Rectal smooth muscle tissue (tissue), 1 donor: ENCODE results near the gene DUSP1.

Source experiments
- H3K27ac ChIP-seq: one replicate; pipeline ENCODE4 v1.7.0; 2013; ENCODE audit warnings: low read depth, low read length, inconsistent platforms
- H3K27me3 ChIP-seq: one replicate; pipeline ENCODE4 v1.7.0; 2013; ENCODE audit warnings: low read length; ENCODE audit not compliant: control insufficient read depth, insufficient read depth
- H3K36me3 ChIP-seq: one replicate; pipeline ENCODE4 v1.7.0; 2013; ENCODE audit warnings: low read length; ENCODE audit not compliant: control insufficient read depth, insufficient read depth
- H3K4me1 ChIP-seq: one replicate; pipeline ENCODE4 v1.7.0; 2013; ENCODE audit warnings: low read length; ENCODE audit not compliant: control insufficient read depth, insufficient read depth
- H3K4me3 ChIP-seq: one replicate; pipeline ENCODE4 v1.7.0; 2013; ENCODE audit warnings: low read length
- H3K9ac ChIP-seq: one replicate; pipeline ENCODE4 v1.7.0; 2013; ENCODE audit warnings: low read length

Gene DUSP1

GRCh38 chr5:172739375-172739774 is 31.6 kb downstream of the DUSP1 start:
- no peaks in the 10 kb centered on the region for H3K27me3 ChIP-seq
- H3K9ac ChIP-seq = no peak overlapping the region
- H3K4me3 ChIP-seq = no peak overlapping the region
- no peaks in the 10 kb centered on the region for H3K36me3 ChIP-seq
- H3K27ac ChIP-seq = no peak overlapping the region
- H3K4me1 ChIP-seq = peaks cover 28% of the 10 kb centered on the region

GRCh38 chr5:172736508-172737135 is 34.4 kb downstream of the DUSP1 start:
- Histone ChIP-seq H3K9ac (no peak overlapping the region), H3K36me3 (no peaks in the 10 kb centered on the region), H3K4me1 (peaks cover 41% of the 10 kb centered on the region), H3K27ac (peak overlapping the region; percentile 99), H3K4me3 (no peak overlapping the region), H3K27me3 (no peaks in the 10 kb centered on the region)

GRCh38 chr5:172735141-172735831 is 35.7 kb downstream of the DUSP1 start:
- peaks cover 32% of the 10 kb centered on the region for H3K4me1 ChIP-seq
- H3K4me3 ChIP-seq = no peak overlapping the region
- H3K27ac ChIP-seq = peak overlapping the region; percentile 99
- H3K9ac ChIP-seq = no peak overlapping the region
- H3K27me3 ChIP-seq = no peaks in the 10 kb centered on the region
- no peaks in the 10 kb centered on the region for H3K36me3 ChIP-seq

- H3K9ac ChIP-seq = no peak overlapping the region
- no peak overlapping the region for H3K4me3 ChIP-seq
- no peaks in the 10 kb centered on the region for H3K36me3 ChIP-seq
- peaks cover 29% of the 10 kb centered on the region for H3K4me1 ChIP-seq
- H3K27ac ChIP-seq = peak overlapping the region; percentile 99
- H3K27me3 ChIP-seq = no peaks in the 10 kb centered on the region
Observed at GRCh38 chr5:172733974-172734346, 37.0 kb downstream of the DUSP1 start.

GRCh38 chr5:172733131-172733973 is 37.6 kb downstream of the DUSP1 start:
- Histone ChIP-seq H3K27me3 (no peaks in the 10 kb centered on the region), H3K4me1 (peaks cover 29% of the 10 kb centered on the region), H3K27ac (peak overlapping the region; percentile 99), H3K9ac (peak overlapping the region; percentile 49), H3K36me3 (no peaks in the 10 kb centered on the region), H3K4me3 (peak overlapping the region; percentile 41)

- no peak overlapping the region for H3K9ac ChIP-seq
- H3K27me3 ChIP-seq = no peaks in the 10 kb centered on the region
- H3K4me1 ChIP-seq = peaks cover 29% of the 10 kb centered on the region
- peak overlapping the region; percentile 99 for H3K27ac ChIP-seq
- H3K36me3 ChIP-seq = no peaks in the 10 kb centered on the region
- H3K4me3 ChIP-seq = no peak overlapping the region
Observed at GRCh38 chr5:172732201-172732865, 38.7 kb downstream of the DUSP1 start.

- Histone ChIP-seq H3K9ac (no peak overlapping the region), H3K4me3 (no peak overlapping the region), H3K27ac (no peak overlapping the region), H3K27me3 (no peaks in the 10 kb centered on the region), H3K4me1 (peaks cover 29% of the 10 kb centered on the region), H3K36me3 (no peaks in the 10 kb centered on the region)
Observed at GRCh38 chr5:172731680-172732074, 39.3 kb downstream of the DUSP1 start.

GRCh38 chr5:172730981-172731679 is 39.9 kb downstream of the DUSP1 start:
- Histone ChIP-seq H3K9ac (no peak overlapping the region), H3K36me3 (no peaks in the 10 kb centered on the region), H3K4me1 (peaks cover 25% of the 10 kb centered on the region), H3K4me3 (no peak overlapping the region), H3K27ac (no peak overlapping the region), H3K27me3 (no peaks in the 10 kb centered on the region)

- Histone ChIP-seq H3K4me1 (peaks cover 17% of the 10 kb centered on the region), H3K27me3 (no peaks in the 10 kb centered on the region), H3K9ac (no peak overlapping the region), H3K36me3 (no peaks in the 10 kb centered on the region), H3K27ac (no peak overlapping the region), H3K4me3 (no peak overlapping the region)
Observed at GRCh38 chr5:172730222-172730621, 40.8 kb downstream of the DUSP1 start.

GRCh38 chr5:172729588-172729987 is 41.4 kb downstream of the DUSP1 start:
- Histone ChIP-seq H3K27me3 (no peaks in the 10 kb centered on the region), H3K4me1 (peaks cover 17% of the 10 kb centered on the region), H3K4me3 (no peak overlapping the region), H3K9ac (no peak overlapping the region), H3K27ac (no peak overlapping the region), H3K36me3 (no peaks in the 10 kb centered on the region)

- Histone ChIP-seq H3K27me3 (no peaks in the 10 kb centered on the region), H3K36me3 (no peaks in the 10 kb centered on the region), H3K4me1 (peaks cover 11% of the 10 kb centered on the region), H3K27ac (no peak overlapping the region), H3K4me3 (no peak overlapping the region), H3K9ac (no peak overlapping the region)
Observed at GRCh38 chr5:172728481-172729241, 42.3 kb downstream of the DUSP1 start.
